NCI-H526 (cell line): ENCODE measurements around the gene DUOX2.
"Not testable (repeated sequence)": the region's sequence is repeated elsewhere in the genome, so short reads cannot be mapped to it uniquely, and the experiment has no call there.

Experiments
- DNase-seq, 2 experiments: peaks; one replicate each; lab custom pipeline; 2025; lab: John Stamatoyannopoulos, UW

Gene DUOX2

DNA sequence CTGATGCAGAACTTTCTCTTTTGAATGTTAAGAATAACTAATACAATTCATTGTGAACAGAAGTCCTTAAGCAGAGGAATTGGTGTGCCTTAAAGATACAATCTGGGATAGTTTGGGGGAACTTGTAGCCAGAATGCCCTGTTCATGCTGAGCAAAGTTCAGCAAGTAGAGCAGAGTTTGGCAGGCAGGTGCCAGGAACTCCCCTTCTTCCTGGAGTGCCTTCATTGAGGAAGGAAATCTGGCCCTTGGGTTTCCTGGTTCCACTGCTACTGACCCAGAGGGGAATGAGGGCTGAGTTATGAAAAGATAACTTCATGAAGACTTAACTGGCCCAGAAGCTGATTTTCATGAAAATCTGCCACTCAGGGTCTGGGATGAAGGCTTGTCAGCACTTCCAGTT is 40.4 kb downstream of the DUOX2 start:
- DNase-seq = not testable (repeated sequence)

DNA sequence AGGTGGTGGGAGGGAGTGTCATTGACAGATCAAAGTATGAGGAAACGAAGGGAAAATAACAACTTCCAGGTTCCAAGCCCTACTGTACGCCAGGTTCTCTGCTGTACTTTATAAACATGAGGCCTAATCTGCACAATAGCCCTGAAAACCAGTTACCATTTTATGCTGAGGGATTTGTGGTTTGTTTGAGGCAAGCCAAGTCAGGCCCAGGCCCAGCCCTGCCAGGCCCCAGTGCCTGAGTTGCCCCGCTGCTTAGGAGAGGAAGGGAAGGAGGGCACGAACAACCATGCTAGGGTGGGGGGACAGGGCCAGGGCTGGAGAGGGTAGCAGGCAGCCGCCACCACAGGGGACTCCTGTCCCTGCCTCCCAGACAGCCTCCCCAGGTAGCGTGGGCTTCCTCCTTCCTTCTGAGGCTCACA is 44.0 kb downstream of the DUOX2 start:
- DNase-seq = not testable (repeated sequence)

DNA sequence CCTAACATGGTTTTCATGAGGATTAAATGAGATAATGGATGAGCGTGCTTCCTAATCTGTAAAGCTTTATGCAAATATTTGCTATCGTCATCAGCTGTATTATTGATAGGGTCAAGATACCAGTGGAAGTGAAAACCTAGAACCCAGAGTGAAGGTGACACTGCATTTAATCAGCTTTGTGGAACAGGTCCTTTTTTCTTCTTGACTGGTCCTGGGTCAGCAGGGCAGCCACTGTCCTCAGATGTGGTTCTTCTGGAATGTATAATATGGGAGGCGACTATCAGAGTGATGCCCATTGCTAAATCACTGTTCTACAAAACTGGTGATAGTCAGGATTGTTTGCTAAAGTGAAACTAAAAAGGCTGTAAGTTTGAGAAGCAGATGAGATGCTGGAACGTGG is 49.6 kb downstream of the DUOX2 start:
- DNase-seq = no peak

DNA sequence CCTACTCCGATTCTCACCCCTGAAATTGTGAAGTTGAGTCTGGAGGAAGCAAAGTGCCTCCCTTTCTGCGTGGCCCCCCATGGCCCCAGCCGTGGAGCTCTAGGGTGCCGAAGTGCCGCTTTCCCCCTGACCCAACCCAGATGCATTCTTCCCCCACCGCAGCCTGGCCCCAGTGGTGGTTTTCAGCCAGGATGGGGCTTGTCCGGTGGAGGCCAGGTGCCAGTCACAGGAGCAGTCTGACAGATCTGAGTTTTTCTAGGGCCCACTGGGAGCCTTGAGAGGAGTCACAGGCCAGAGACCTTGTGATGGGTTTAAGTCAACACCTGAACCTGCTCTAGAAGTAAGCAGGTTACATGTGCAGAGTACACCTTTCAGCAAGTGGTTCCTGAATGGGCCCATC is 51.7 kb downstream of the DUOX2 start:
- DNase-seq = not testable (repeated sequence)

DNA sequence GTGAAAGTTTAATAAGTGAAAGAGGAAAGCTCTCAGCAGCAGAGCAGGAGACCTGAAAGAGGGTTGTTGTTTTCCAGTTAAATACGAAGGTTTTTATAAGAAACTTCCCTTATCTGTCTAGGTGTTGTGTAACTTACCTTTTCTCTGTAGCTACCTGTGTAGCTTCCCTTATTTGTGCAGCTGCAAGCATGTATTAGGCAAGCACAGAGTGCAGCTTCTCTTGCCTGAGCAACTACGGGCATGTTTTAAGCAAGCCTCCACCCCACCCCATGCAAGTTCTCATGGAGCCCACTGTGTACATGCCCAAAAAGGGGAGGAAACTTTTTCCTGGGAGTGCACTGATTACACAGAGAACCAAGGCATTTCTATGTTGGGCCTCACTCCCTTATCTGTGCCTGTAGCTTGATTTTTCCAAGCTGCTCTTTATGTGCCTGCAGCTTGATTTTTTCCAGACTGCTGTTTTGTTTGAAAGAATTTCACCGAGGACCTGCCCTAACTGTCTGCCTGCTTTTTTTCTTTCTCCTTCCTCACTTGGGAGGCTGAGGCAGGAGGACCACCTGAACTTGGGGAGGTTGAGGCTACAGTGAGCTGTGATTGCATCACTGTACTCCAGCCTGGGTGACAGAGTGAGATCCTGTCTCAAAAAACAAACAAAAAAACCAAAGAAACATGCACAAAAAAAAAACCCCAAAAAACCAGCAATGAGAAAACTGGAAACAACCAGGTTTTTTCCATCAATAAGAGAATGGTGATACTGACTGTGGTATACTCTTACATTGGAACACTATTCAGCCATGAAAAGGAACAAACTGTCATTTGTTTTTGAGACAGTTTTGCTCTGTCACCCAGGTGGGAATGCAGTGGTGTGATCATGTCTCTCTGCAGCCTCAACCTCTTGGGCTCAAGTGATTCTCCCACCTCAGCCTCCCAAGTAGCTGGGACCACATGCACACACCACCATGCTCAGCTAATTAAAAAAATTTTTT is 55.0 kb downstream of the DUOX2 start:
- DNase-seq = not testable (repeated sequence)

DNA sequence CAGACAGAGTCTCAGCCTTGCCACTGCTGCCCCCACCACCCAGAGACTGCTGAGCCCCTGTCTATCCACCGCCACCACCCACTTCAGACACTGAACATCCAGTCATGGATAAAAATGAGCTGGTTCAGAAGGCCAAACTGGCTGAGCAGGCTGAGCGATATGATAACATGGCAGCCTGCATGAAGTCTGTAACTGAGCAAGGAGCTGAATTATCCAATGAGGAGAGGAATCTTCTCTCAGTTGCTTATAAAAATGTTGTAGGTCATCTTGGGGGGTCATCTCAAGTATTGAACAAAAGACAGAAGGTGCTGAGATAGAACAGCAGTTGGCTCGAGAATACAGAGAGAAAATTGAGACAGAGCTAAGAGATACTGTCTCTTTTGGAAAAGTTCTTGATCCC is 61.3 kb downstream of the DUOX2 start:
- not testable (repeated sequence) for DNase-seq

DNA sequence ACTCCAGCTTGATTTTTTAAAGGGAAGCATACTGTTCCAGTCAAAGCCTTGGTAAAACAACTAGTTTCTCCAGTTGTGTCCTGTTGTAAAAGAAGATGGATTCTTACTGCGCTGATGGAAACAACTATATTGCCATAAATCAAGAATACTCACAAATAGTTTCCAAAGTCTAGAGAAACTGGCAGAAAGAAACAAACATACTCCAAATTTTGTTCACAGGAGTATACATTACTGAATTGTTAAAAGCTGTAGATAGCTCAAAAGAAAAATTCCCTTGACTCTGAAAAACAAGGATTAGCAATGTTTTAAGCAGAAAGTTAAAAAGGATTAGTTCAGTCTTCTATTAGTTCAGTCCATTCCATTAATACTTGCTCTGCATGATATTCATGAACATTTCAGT is 63.4 kb downstream of the DUOX2 start:
- DNase-seq = no peak

DNA sequence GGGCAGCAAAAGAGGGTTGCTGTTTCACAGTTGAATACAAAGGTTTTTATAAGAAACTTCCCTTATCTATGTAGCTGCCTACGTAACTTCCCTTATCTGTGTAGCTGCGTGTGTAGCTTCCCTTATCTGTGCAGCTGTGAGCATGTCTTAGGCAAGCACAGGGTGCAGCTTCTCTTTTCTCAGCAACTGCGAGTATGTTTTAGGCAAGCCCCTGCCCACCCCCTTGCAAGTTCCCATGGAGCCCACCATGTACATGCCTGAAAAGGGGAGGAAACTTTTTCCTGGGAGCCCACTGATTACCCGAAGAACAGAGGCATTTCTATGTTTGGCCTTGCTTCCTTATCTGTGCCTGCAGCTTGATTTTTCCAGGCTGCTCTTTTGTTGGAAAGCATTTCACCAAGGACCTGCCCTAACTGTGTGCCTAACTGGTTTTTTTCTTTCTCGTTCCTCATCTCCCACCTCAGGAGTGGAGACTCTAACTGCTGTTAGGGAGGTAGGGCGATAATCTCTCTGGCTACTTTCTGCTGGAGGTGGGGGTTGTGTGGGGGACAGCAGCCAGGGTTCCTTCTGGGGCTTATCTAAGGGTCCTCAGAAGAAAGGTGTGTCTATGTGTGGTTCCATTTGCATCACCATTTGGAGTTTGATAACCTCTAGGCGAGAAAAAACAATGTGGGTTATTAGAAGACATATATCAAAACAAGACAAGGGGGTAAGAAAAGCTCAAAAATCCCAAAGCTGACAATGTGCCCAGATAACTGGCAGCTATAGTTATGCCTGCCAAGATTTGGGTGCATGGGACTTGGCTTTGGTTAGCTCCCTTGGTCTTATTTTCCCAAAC is 65.0 kb downstream of the DUOX2 start:
- DNase-seq = no peak

DNA sequence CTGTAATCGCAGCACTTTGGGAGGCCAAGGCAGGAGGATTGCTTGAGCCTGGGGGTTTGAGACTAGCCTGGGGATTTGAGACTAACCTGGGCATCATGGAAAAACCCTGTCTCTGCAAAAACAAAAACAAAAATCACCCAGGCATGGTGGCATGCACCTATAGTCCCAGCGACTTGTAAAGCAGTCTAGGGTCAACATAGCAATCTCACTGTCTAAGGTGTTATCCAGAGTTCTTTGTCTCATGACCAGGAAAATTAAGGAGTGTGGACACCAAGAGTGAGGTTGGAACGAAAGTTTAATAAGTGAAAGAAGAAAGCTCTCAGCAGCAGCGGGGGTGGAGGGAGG is 65.6 kb downstream of the DUOX2 start:
- DNase-seq = not testable (repeated sequence)

DNA sequence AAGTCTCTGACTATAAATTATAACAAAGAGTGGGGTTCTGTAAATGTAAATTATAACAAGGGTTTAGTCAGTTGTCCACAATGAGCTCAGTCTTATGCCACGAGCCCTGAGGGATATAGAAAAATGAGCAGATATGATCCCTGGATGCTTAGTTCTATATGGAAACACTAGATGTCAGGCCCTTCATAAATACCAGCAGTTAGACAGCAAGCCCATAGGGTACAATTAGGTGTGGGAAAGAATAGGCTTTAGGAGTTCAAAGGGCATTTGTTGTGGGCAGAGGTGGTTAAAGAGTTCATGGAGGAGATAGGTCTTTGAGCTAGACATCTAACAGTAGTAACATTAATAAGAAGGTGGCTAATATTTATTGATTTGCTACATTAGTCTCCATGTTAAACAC is 69.7 kb downstream of the DUOX2 start:
- DNase-seq = not testable (repeated sequence)

DNA sequence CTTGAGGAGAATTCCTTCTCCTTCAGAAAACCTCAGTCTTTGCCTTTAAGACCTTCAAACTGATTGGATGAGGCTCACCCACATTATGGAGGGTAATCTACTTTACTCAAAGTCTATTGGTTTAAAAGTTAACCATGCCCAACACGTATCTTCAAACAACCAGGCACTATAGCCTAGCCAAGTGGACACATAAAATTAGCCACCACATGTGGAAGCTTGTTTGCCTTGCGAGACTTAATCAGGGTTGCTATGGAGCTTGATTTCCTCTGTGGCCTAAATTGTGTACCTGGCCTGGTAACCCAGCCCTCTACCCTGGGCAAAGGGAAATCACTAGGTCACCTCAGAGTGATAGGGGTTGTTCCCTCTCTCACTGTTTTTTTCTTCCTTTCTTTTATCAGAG is 71.1 kb downstream of the DUOX2 start:
- not testable (repeated sequence) for DNase-seq
